NCI-H2081 treated with DMSO at 0.1 percent for 48 hours (cell line): ENCODE data around the gene VAV3.

Source experiments
- DNase-seq: peaks from one replicate; lab custom pipeline; 2025; lab: John Stamatoyannopoulos, UW

The VAV3 gene

DNA sequence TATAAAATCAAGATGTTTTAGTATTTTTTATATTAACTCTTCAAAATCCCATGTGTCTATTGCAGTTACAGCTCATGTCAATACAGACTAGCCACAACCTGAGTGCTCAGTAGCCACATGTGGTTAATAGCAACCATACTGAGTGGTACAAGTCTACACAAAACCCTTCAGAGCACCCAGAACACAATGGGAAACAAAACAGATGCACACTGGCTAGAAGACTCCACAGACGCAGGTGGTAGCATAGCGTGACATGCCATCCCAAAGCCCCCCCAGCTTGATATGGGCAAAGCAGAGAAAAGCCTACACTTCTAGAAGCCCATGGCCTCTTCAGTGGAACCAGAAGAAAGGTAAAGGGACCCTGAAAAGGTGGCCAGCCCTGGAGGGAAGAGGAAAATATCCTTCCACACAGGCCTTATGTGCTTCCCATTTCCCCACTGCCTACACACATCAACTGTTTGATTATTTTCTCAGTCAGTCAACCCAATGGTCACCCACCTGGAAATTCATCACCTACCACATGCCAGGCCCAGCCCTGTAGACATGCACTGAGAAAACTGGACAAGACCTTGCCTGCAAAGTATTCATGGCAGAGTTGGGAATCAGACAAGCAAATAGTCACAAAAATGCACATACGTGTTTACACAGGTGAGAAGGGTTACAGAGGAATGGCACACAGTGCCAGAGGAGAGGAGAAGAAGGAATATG lies 175.0 kb downstream of the VAV3 start:
- no peak for DNase-seq

DNA sequence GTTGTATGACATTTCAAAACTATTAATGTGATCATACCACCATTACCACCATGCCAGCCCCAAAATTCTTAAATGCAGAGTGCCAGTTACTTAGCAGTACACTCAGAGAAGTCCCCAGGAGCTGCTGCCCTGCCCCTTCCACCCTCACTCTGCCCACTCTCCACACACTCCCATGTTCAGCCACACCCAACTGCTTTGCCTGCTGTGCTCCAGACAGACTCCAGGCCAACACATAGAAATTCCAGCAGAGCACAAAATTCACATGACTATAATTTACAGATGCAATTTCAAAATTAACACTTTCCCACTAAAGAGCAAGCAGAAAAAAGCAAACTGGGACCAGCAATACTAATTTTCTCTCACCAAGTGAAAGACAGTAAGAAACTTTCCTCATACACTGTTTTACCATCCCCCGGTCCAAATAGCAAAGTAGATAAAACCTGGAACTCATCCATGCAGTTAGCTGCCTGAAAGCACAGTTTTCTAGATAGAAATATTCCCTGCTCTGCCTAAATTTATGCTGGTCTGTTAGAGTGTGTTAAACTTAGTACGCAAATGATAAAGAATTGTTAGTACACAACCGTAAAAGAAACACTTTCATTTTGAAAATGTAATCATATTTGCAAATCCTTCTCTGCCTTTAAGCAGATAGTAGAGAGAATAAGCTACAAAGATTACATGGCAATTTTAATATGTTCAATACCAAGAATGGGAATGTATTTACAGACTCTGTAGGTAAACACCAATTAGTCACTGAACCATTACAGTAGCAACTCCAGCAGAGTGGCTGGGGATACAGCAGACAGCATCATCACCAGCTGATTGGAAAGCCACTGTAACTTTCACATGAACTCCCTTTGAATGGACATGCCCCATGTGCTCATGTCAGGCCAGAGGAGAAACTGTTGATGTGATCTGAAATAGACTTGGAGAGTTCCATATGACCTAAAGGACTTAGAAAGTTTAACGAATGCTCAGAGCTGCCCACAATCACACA lies 176.5 kb downstream of the VAV3 start:
- no peak for DNase-seq

DNA sequence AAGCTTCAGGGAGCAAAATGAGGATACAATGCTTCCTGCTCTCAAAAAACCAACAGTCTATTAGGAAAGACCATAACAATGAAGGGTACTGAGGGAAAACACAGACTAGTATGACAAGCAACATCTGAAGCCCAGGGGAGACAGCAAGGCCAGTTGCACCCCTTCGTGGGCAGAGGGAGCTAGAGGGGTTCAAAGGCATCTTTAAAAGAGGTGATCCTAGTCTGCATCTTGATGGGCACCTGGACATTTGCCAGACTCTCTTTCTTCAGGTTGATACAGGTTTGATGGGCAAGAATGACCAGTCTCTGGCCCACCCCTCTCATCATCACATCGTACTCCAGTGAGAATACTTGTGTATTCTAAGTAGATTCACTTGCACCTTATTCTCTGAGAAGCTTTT lies 177.7 kb downstream of the VAV3 start:
- no peak for DNase-seq

DNA sequence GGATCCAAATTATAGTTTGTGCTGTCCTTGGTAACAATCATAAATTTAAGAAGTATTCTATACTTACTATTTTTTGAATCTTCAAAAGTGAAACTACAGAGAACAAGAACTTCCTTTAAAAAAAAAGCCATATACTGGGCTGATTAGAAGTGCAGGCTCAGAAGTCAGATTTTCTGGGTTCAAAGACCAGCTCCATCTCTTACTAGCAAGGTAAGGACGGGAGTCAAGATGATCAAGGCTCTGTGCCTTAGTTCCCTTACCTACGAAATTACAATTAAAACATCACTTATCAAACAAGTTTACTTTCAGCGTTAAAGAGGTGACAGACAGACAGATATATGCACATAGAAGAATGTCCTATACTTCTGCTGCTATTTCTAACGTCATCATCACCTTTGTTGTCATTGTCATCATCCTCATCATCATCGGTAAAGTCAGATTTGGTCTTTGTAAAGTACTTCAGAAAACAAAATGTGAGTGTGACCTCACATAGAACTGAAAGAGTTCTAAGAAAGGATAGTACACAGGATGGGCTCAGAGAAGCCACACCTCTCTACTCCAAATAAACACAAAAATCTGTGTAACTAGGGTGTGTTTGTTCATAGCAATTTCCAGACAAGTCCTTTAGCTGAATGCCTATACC lies 178.7 kb downstream of the VAV3 start:
- DNase-seq = no peak

DNA sequence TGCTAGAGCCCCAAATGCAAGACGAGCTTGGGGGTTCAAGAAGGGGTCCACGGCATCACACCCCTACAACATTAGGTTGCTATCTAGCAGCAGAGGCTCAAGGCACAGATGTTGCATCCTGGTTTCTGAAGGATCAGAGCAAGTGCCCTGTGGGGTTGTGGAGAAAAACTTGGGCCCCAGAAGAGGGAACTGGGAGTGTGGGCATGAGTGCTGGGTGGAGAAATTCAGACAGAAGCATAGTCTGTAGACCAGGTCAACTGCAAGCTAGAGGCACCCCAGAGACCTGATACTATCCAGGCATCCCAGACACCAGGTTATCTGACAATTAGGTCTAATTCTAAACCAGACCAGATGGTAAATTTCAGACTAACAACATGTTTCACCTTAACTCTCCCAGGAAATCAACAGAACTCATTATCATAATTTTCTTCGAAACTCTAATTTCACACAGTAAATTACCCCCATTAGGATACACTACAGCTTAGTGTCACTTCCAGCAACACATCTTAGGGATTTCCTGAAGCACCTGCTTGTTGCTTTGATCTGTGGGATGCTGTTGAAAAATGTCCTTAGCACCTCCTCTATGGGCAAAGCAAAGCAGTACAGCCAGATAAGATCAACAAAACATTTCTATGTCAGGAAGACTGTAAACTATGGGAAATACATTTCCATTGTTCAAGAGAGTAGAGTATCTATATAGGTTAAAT lies 179.3 kb downstream of the VAV3 start:
- no peak for DNase-seq

DNA sequence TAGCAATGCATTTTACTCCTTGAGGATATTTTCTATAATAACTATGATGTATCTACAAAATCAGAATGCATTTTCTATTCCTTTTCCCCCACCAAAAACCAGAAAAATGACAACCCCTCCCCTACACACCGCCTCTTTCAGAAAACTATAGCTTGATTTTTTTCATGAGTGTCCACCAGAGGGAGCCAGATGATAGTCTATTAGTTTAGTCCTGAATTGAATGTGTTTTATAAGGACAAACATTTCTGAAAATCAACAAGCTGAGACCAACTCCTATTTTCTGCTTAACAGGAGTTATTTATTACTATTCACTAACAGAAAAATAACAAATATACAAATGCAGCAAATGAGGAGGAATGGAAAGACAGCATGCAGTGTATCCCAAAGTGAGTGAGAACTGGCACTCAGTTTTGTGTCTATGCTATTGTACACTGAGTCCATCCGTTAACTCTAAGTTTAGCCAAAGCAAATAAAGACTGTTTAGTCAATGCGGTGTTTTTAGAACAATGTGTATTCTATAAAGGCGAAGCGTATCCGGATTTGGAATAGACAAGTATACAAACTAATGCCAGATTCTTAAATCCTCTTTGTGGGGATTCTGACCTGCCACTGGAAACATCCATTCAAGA lies 182.6 kb downstream of the VAV3 start:
- DNase-seq = no peak

DNA sequence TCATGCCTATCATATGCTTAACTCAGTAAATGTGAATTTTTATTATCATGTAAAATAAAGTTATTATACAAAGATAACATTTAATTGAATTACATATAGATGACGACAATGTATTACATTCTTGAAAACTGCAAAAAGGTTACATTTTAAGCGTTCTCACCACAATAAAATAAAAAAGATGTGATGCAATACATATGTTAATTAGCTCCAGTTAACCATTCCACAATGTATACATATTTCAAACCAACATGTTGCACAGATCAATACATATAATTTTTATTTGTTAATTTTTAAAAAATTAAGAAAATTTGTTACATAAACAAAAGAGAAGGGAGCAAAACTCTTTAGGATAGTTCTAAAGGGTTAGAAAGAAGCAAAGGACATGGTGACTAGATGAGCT lies 183.7 kb downstream of the VAV3 start:
- no peak for DNase-seq

DNA sequence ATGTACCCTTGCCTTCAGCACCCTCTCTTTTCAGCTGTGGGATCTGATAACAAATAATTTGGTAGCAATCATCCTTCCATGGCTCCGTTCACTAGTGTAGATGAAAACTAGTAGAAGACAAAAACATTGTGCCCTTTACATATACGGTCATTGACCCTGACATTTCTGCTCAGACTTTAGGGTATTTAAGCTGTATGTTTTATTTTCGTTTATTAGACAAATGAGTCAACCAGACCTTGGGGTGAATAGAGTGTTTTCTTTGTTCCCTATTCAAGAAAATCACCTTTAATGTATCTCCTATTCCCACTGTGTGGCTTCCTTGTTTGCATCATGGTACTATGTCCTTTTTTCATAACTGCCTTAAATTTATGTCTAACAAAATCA lies 187.3 kb downstream of the VAV3 start:
- no peak for DNase-seq

DNA sequence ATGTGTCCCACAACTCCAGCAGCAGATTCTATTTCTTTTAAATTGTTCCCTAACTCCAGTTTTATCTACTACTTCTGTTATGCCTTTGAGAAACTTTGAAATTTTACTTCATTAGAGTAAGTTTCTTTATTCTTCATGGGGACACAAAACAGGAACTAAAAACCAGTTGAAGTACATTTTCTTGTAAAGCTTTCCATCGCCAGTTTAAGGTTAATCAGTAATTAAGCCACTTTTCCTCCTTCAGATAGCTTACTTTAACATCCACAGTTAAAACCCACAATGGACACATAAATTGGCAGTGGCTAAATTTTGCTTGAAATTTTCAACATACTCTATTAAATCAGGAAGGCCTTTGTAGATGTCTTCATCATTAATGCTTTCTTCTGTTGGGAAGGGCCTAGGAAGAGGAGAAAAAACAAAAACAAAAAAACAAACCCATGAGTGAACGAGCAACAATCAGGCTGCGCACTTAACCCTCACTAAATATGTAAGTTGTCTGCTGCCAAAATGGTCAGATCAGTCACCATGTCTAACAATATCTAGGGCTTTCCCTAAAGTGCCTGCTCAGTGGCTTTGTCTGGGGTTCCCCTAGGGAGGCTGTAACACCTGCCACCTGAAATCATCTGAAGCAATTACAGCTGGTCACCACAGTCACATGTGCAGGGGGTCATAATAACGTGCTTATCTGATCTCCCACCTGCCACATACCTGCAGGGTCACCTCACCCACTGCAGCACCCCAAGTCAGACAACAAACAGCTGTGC lies 187.9 kb downstream of the VAV3 start:
- DNase-seq = no peak

DNA sequence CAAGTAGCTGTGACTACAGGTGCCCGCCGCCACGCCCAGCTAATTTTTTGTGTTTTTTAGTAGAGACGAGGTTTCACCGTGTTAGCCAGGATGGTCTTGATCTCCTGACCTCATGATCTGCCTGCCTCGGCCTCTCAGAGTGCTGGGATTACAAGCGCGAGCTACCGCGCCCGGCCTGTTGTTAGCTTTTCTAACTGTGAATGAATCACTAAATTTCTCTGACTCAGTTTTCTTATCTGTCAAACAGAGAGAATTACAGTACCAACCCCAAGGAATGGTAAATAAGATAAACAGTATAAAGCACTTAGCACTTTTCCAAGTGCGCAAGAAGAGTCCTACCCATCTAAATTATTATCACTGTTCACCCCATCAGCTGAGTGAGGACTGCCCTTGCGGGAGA lies 193.6 kb downstream of the VAV3 start:
- no peak for DNase-seq

DNA sequence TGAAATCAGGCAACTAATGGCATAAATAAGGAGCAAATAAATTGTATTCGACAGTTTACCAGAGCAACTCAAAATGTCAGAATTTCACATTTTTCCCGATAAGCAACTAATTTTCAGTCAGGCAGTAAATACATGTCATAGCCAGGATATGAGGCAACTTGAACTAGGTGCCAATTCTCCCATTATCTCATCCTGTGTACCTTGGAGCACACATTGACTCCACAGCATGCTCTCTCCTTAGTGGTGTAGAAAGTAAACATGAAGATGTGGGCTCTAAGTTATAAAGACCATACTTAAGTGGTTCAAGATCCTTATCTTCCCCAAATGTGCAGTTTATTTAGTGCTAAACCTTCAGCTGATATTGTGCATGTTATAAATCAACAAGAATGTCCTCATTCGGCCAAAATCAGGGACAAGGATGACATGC lies 197.8 kb downstream of the VAV3 start:
- no peak for DNase-seq

DNA sequence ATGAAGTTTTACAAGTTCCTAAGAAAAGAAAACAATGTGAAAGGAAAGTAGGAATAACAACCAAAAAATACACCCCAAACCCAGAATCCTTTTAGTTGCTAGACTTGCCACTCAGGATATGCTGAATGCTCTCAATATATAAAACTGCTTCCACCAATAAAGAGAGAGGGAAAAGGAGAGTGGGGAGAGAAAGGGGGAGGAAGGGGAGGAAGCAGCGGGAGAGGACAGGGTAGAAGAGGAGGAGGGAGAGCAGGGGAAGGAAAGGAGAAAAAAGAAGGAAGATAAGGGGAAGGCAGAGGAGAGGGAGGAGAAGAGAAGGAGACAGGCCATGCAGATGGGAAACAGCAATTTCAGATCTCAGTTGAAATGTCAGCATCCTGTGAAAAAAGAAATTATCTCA lies 198.4 kb downstream of the VAV3 start:
- DNase-seq = no peak

DNA sequence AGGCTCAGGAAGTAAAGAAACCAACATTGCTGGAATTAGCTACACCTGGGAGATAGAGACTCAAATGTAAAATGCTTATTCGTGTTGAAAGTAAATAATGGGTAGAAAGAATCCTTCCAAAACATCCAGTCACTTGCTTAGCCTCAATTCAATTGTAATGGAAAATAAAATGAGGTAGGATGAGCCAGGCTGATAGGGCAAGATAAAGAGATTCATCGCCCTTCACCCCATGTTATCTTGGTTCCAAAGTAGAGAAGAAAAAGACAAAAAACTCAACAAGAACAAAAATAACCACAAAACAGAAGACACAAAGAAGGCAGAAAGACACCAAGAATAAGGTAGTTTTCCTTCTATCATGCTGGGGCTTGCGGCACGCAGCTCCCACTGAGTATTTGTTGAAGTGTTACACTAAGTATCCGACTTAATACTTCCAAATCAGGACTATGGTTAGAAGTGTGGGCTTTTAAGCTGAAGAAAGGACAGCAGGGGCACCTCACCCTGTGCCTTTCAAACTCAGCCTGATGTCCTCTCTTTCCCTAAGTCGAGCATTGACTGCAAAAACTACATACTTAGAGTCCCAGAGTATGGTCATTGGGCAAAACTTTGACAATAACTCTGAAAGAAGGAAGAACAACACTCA lies 202.1 kb downstream of the VAV3 start:
- no peak for DNase-seq

DNA sequence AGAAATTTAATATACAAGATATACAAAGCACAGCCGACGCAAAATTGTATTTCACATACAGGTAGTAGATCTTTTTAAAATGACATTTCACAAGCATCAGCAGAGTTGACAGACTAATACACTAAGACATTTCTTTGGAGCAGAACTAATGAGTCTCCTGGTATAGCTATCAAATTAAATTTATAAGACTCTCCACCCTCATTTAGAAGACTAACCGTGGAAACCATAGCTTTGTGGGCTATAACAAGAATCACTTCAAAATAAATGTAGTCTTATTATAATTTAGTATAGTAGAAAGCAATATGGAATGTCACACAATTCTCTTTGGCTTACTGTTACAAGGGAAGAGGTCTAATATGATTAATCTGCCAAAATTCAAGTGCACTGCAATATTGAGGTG lies 204.9 kb downstream of the VAV3 start:
- DNase-seq = no peak

DNA sequence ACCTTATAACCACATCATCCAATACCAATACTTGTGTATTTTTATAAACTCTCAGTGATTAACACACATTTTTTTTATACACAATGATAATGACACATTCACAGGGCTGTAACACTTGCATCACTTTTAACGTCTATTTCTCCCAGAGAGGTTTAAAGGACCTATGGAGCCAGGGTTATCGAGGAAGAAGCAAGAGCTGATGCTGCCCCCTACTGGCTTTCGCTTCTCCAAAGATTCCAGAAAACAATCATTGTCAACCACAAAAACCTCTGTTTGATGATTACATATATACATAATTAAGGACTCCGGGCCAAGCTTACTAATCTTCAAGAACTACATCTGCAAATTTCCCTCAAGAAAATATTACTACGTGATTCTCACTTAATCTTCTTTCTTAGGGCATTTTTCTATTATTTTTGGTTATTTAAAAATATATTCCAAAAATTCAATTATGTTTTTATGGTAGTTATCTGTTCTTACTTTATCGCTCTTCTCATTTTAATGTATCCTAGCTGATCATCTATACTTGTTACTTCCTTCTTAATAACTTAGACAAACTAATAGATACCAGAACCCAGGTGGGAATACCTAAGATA lies 214.5 kb downstream of the VAV3 start:
- DNase-seq = peak; percentile 11

DNA sequence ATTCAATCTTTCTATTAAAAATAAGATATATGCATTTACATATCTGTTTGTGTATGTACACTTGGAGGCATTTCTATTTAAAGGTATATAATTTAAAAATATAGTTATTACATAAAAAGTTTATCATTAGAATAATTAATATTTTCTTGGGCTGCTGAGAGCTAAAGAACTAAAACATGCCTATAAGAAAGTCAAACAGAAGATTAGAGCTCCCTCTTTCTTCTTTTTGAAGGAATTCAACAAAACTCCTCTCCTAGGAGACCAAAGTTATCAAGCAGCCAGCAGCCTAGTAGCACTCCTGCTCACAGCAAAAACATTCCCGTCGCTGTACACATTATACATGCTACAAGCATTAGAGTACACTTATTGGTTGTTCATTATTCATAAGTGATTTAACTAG lies 216.4 kb downstream of the VAV3 start:
- DNase-seq = no peak

DNA sequence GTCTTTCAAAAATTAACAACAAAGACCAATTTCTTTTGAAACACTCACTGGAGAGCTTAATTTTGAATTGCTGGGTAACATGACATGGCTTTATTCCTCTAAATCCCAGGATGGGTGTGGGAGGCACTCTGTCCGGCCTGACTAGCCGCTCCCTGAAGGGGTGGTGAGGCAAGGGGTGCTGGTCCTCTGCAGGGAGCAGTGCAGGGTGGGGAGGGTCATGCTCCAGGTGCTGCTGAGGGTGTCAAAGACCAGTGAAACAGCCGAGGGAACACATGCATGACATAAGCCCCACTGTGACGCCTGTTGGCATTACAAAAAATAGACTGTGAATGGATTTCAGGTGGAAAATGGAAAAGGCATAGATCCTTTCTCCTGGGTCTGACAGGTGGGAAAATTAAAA lies 223.7 kb downstream of the VAV3 start:
- DNase-seq = no peak

DNA sequence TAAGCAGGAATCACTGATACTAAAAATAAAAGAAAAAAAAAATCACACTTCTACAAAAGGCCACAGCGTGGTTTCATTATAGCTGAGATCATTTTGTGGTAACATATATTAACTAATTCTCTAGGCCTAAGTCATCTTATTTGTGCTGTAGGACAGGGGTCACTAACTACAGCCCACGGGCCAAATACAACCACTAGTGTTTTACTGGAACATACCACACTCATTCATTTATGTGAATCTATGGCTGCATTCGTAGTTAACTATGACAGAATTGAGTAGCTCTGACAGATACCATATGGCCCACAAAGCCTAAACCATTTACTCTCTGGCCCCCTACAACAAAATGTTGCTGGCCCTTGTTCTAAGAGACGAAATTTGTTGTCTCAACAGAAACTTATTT lies 224.4 kb downstream of the VAV3 start:
- DNase-seq = no peak

DNA sequence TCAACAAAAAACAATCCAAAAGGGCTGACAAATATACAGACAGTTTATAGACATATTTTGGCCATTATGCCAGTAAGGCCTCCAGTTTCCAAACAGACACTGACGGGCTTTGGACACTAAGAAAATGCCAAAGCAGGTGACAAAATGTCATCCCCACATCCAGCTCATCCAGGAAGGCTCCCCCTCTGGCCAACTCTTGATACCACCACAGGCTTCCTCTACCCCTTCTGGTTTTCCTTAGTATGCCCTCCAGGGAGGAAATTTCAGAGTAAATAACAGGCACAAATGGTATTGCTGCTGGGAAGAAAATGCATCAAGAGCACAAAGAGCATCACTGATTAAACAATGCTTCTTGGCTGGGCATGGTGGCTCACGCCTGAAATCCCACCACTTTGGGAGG lies 225.3 kb downstream of the VAV3 start:
- DNase-seq = no peak

DNA sequence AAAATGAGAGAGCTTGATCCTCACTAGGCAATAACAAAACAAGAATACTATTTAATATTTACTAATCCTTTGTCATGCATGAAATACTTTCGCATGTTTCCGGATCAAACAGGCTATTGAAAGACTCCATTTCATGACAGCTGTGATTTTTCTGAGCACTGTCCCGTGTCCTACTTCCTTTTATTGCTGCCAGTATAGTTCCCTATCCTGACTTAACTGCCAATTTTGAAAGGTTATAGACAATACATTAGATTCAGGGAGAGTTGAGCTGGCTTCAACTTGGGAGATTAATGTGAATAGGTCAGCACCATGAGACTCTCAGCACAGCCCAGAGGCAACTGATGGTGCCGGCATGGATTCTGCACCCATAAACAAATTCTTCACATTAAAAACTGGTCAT lies 225.8 kb downstream of the VAV3 start:
- DNase-seq = no peak
